Measurements from ENCODE around the gene KRTAP13-2. TPM values are rescaled to one million over a fixed set of nuclear protein-coding genes. Genes with fewer than 3 reads are reported as not detected.

Gene KRTAP13-2
- total and polyA plus RNA-seq, 2 of the 4 experiments (the other 2 are of a cell fraction), result not detected

DNA sequence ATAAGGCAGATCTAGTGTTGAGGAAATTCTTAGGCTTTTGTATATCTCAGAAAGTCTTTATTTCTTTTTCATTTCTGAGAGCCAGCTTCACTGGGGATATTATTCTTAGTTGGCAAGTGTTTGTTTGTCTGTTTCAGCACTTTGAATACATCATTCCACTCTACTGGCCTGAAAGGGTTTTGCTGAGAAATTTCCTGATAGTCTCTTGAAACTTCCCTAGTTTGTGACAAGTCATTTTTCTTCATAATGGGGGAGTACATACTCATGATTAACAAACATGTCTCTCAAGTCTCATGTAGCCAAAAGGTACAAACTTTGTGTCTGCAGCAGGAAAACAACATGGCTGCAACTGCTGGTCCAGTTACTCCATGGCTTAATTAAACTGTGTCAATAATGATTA, 45.7 kb downstream of the KRTAP13-2 start:
- CTCF ChIA-PET, result no interaction called here
- no peak for TF ChIP-seq NFE2L2 (IDR thresholded peaks at IDR 0.05; ENCODE audit: low read depth, low read length)
- TF ChIP-seq, protein P1, sequence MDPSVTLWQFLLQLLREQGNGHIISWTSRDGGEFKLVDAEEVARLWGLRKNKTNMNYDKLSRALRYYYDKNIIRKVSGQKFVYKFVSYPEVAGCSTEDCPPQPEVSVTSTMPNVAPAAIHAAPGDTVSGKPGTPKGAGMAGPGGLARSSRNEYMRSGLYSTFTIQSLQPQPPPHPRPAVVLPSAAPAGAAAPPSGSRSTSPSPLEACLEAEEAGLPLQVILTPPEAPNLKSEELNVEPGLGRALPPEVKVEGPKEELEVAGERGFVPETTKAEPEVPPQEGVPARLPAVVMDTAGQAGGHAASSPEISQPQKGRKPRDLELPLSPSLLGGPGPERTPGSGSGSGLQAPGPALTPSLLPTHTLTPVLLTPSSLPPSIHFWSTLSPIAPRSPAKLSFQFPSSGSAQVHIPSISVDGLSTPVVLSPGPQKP (IDR thresholded peaks at IDR 0.05; ENCODE audit: borderline replicate concordance, low read depth, low read length), result no peak
- TF ChIP-seq RAD21 (IDR thresholded peaks at IDR 0.05; ENCODE audit: low read length), result no peak
- TF ChIP-seq RFX5 (IDR thresholded peaks at IDR 0.05; ENCODE audit: low read depth, low read length), result no peak
- no peak for TF ChIP-seq FOS (IDR thresholded peaks at IDR 0.05; ENCODE audit: low read depth, low read length)
- TF ChIP-seq BHLHE40 (IDR thresholded peaks at IDR 0.05; ENCODE audit: low read depth, low read length), result no peak
- no peak for TF ChIP-seq MAZ (IDR thresholded peaks at IDR 0.05; ENCODE audit: borderline replicate concordance, low read depth, low read length)
- no peak for TF ChIP-seq MXI1 (IDR thresholded peaks at IDR 0.05; ENCODE audit: borderline replicate concordance, low read depth, low read length)
- TF ChIP-seq MAFK (IDR thresholded peaks at IDR 0.05; ENCODE audit: low read depth, low read length), result no peak
- no peak for TF ChIP-seq RCOR1 (IDR thresholded peaks at IDR 0.05; ENCODE audit: insufficient replicate concordance, low read length)
- no peak for TF ChIP-seq POLR2A (IDR thresholded peaks at IDR 0.05; ENCODE audit: low read depth, low read length)
- no peak for TF ChIP-seq CHD1 (IDR thresholded peaks at IDR 0.05; ENCODE audit: low read depth, low read length)
- TF ChIP-seq SMC3 (IDR thresholded peaks at IDR 0.05; ENCODE audit: low read depth, low read length), result no peak
- TF ChIP-seq, protein P2, sequence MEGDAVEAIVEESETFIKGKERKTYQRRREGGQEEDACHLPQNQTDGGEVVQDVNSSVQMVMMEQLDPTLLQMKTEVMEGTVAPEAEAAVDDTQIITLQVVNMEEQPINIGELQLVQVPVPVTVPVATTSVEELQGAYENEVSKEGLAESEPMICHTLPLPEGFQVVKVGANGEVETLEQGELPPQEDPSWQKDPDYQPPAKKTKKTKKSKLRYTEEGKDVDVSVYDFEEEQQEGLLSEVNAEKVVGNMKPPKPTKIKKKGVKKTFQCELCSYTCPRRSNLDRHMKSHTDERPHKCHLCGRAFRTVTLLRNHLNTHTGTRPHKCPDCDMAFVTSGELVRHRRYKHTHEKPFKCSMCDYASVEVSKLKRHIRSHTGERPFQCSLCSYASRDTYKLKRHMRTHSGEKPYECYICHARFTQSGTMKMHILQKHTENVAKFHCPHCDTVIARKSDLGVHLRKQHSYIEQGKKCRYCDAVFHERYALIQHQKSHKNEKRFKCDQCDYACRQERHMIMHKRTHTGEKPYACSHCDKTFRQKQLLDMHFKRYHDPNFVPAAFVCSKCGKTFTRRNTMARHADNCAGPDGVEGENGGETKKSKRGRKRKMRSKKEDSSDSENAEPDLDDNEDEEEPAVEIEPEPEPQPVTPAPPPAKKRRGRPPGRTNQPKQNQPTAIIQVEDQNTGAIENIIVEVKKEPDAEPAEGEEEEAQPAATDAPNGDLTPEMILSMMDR (conservative IDR thresholded peaks at IDR 0.05; ENCODE audit: low read depth, low read length), result no peak
- no peak for TF ChIP-seq CEBPB (IDR thresholded peaks at IDR 0.05; ENCODE audit: low read depth, low read length)
- TF ChIP-seq, protein P3, sequence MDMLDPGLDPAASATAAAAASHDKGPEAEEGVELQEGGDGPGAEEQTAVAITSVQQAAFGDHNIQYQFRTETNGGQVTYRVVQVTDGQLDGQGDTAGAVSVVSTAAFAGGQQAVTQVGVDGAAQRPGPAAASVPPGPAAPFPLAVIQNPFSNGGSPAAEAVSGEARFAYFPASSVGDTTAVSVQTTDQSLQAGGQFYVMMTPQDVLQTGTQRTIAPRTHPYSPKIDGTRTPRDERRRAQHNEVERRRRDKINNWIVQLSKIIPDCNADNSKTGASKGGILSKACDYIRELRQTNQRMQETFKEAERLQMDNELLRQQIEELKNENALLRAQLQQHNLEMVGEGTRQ (IDR thresholded peaks at IDR 0.05; ENCODE audit: low read depth, low read length), result no peak
- H3K4me2 ChIP-seq (ENCODE audit: low read depth, low read length), result no peak overlapping the region
- no peak overlapping the region for H2AK5ac ChIP-seq (ENCODE audit: low read depth, low read length)
- H3K27me3 ChIP-seq (ENCODE audit: control insufficient read depth, insufficient read depth, low read length), result no peaks in the 10 kb centered on the region
- no peaks in the 10 kb centered on the region for H4K20me1 ChIP-seq (ENCODE audit: insufficient read depth, low read length)
- H3K9me1 ChIP-seq (ENCODE audit: insufficient read depth, low read length), result no peaks in the 10 kb centered on the region
- no peak overlapping the region for H2BK15ac ChIP-seq (ENCODE audit: low read depth, low read length)
- H4K8ac ChIP-seq (ENCODE audit: low read depth in 2 of 2, low read length in 2 of 2), result no peak overlapping the region
- no peak overlapping the region for H2BK20ac ChIP-seq (ENCODE audit: low read depth, low read length)
- POLR2A ChIA-PET (ENCODE audit: unreplicated experiment), result no interaction called here
- H3K9ac ChIP-seq (ENCODE audit: low read depth, low read length), result no peak overlapping the region
- H3K36me3 ChIP-seq (ENCODE audit: control insufficient read depth, insufficient read depth, low read length), result no peaks in the 10 kb centered on the region
- H3K79me1 ChIP-seq (ENCODE audit: low read depth in 1 of 2, low read length in 2 of 2), result no peaks in the 10 kb centered on the region
- H3K4me3 ChIP-seq (ENCODE audit: insufficient read depth, low read depth, low read length), result no peak overlapping the region
- H3K18ac ChIP-seq (ENCODE audit: low read depth, low read length), result no peak overlapping the region
- no peak overlapping the region for H3K23ac ChIP-seq (ENCODE audit: low read depth, low read length)
- no peak for DNase-seq
- no peak overlapping the region for H3K14ac ChIP-seq (replicated peaks; ENCODE audit: low read depth, low read length)
- dilution Hi-C loops (cut with HindIII; ENCODE audit: low sequenced_read_pairs, unreplicated experiment), result no loop called here
- H3K4me1 ChIP-seq (ENCODE audit: control insufficient read depth, insufficient read depth, low read length), result no peaks in the 10 kb centered on the region
- intact Hi-C loops (cut with micrococcal nuclease), result no loop called here
- no peak overlapping the region for H3K56ac ChIP-seq (ENCODE audit: extremely low read depth, insufficient read depth, low read length)
- H2AFZ ChIP-seq (replicated peaks; ENCODE audit: low read length, poor library complexity), result no peak overlapping the region
- H2AK9ac ChIP-seq (replicated peaks; ENCODE audit: low read depth, low read length, poor library complexity), result no peak overlapping the region
- H4K91ac ChIP-seq (ENCODE audit: insufficient read depth, low read depth, low read length), result no peak overlapping the region
- no peak overlapping the region for H4K5ac ChIP-seq (ENCODE audit: low read depth, low read length)
- H2BK5ac ChIP-seq (ENCODE audit: low read depth, low read length, poor library complexity, severe bottlenecking), result no peak overlapping the region
- no peak for ATAC-seq (ENCODE audit: low read depth)
- no peak overlapping the region for H2BK120ac ChIP-seq (ENCODE audit: low read depth, low read length)
- no peak overlapping the region for H3K27ac ChIP-seq (ENCODE audit: insufficient read depth, low read length)
- peaks cover 10% of the 10 kb centered on the region for H3K9me3 ChIP-seq (ENCODE audit: control insufficient read depth, insufficient read depth, low read length)
- in situ Hi-C loops (cut with MboI; ENCODE audit: low sequenced_read_pairs), result no loop called here
- BruUV-seq (replicated peaks), result no TSS peak
- no peak overlapping the region for H3K4ac ChIP-seq (ENCODE audit: low read depth, low read length)

All from IMR-90 (cell line).